ENCODE measurements around the gene TMEM179B.
"Not testable (repeated sequence)": the region's sequence is repeated elsewhere in the genome, so short reads cannot be mapped to it uniquely, and the experiment has no call there.

TMEM179B gene

GRCh38 chr11:62787005-62787759, at the start of gene TMEM179B:
Gene TMEM179B, plus strand, starts transcription at chr11:62787402. Its CDS starts 30 bp downstream, at chr11:62787432.
- H3K4me3 ChIP-seq (replicated peaks in 1 of 2; ENCODE audit: low read depth in 2 of 2, low read length in 2 of 2), result peak within 1 kb of the TSS; percentile 82 to 95
- peak; percentile 73 for TF ChIP-seq CTCF (IDR thresholded peaks at IDR 0.05; ENCODE audit: low read depth, low read length)
- DNase-seq (ENCODE audit: low read depth in 2 of 2), result peak; percentile 98 to 99

GRCh38 chr11:62747475-62748160, 39.6 kb upstream of the TMEM179B start:
- no peak for DNase-seq (ENCODE audit: low read depth in 2 of 2)
- TF ChIP-seq CTCF (IDR thresholded peaks at IDR 0.05; ENCODE audit: low read depth, low read length), result no peak
- H3K4me3 ChIP-seq (replicated peaks in 1 of 2; ENCODE audit: low read depth in 2 of 2, low read length in 2 of 2), result no peak overlapping the region

GRCh38 chr11:62749931-62750330, 37.3 kb upstream of the TMEM179B start:
- DNase-seq (ENCODE audit: low read depth in 2 of 2); H3K4me3 ChIP-seq (replicated peaks in 1 of 2; ENCODE audit: low read depth in 2 of 2, low read length in 2 of 2): not testable (repeated sequence)

GRCh38 chr11:62752177-62752785, 34.9 kb upstream of the TMEM179B start:
- TF ChIP-seq CTCF (IDR thresholded peaks at IDR 0.05; ENCODE audit: low read depth, low read length), result no peak
- H3K4me3 ChIP-seq (replicated peaks in 1 of 2; ENCODE audit: low read depth in 2 of 2, low read length in 2 of 2), result no peak overlapping the region
- no peak for DNase-seq (ENCODE audit: low read depth in 2 of 2)

GRCh38 chr11:62752994-62753735, 34.0 kb upstream of the TMEM179B start:
- no peak for TF ChIP-seq CTCF (IDR thresholded peaks at IDR 0.05; ENCODE audit: low read depth, low read length)
- DNase-seq (ENCODE audit: low read depth in 2 of 2), result no peak
- peak overlapping the region; percentile 72 to 75 for H3K4me3 ChIP-seq (replicated peaks in 1 of 2; ENCODE audit: low read depth in 2 of 2, low read length in 2 of 2)

GRCh38 chr11:62753736-62754603, 33.2 kb upstream of the TMEM179B start, which contains the start of gene ZBTB3:
Gene ZBTB3, minus strand, starts transcription at chr11:62754160. Its CDS starts 496 bp downstream, at chr11:62753664.
- H3K4me3 ChIP-seq (replicated peaks in 1 of 2; ENCODE audit: low read depth in 2 of 2, low read length in 2 of 2), result peak within 1 kb of the TSS; percentile 72 to 75
- DNase-seq (ENCODE audit: low read depth in 2 of 2), result peak; percentile 99 to 100
- TF ChIP-seq CTCF (IDR thresholded peaks at IDR 0.05; ENCODE audit: low read depth, low read length), result no peak

Data from cardiac fibroblast (primary cell).